Uterus (tissue), 2 donors: ENCODE data around the gene FPR1.

Source experiments
- CTCF ChIP-seq, 4 experiments: fragments of 200-600 bp in 2 of 4; fragments of 450-650 bp in 2 of 4; sonication (generic) in 2 of 4; IDR thresholded peaks; one replicate each; pipeline ENCODE4 v1.5.1; 2016 to 2019; ENCODE audit warnings: antibody characterized with exemption in 4 of 4, mild to moderate bottlenecking in 2 of 4, moderate library complexity in 1 of 4
- POLR2A ChIP-seq, 2 donors: fragments of 450-650 bp; IDR thresholded peaks; one replicate each; pipeline ENCODE4 v1.6.1; 2016; ENCODE audit warnings: antibody characterized with exemption in 2 of 2, mild to moderate bottlenecking in 1 of 2, moderate library complexity in 1 of 2

GRCh38 chr19:51740356-51740755, 11.3 kb downstream of the FPR1 start:
- no peak for TF ChIP-seq CTCF (IDR thresholded peaks at IDR 0.05)
- TF ChIP-seq POLR2A (IDR thresholded peaks at IDR 0.05), result no peak
